Kidney (tissue), 14 donors: Measurements from ENCODE around the gene F10. TPM values are rescaled to one million over a fixed set of nuclear protein-coding genes. Genes with fewer than 3 reads are reported as not detected.
A peak's percentile ranks its signal among the peaks of the same experiment; 100 is the strongest.

Source experiments
- DNase-seq, 5 donors: peaks; one replicate each; pipeline ENCODE4 v3.0.0-alpha.2; 2013 to 2020
- FAIRE-seq: peaks from 2 replicates; lab custom pipeline; 2012; peaks lifted over from hg19 to GRCh38; lab: Jason Lieb, UNC
- H3K27ac ChIP-seq, 2 donors: one replicate each; pipeline ENCODE4 v1.7.0; 2013; ENCODE audit warnings: low read depth in 2 of 2, low read length in 2 of 2, inconsistent platforms in 1 of 2
- H3K27me3 ChIP-seq: one replicate; pipeline ENCODE4 v1.7.1; 2013; ENCODE audit warnings: low read length, inconsistent platforms; ENCODE audit not compliant: control insufficient read depth, insufficient read depth
- H3K36me3 ChIP-seq, 3 donors: one replicate each; pipeline versions ENCODE4 v1.7.0 to v1.7.1; 2013; ENCODE audit warnings: low read length in 3 of 3, control low read depth in 1 of 3, inconsistent platforms in 1 of 3; ENCODE audit not compliant: insufficient read depth in 3 of 3, control insufficient read depth in 2 of 3
- H3K4me1 ChIP-seq, 3 donors: one replicate each; pipeline versions ENCODE4 v1.7.0 to v1.7.1; 2013; ENCODE audit warnings: low read length in 3 of 3, inconsistent platforms in 1 of 3, low read depth in 1 of 3; ENCODE audit not compliant: control insufficient read depth in 2 of 3, insufficient read depth in 2 of 3
- H3K4me3 ChIP-seq, 3 donors: one replicate each; pipeline versions ENCODE4 v1.7.0 to v1.8.1; 2013; ENCODE audit warnings: low read length in 3 of 3, control low read depth in 1 of 3, inconsistent platforms in 1 of 3
- H3K9ac ChIP-seq, 3 donors: one replicate each; pipeline versions ENCODE4 v1.7.0 to v1.7.1; 2013; ENCODE audit warnings: low read length in 3 of 3, control low read depth in 1 of 3, inconsistent platforms in 1 of 3
- H3K9me3 ChIP-seq, 3 donors: one replicate each; pipeline versions ENCODE4 v1.7.0 to v1.7.1; 2013; ENCODE audit warnings: low read length in 3 of 3, control low read depth in 1 of 3, inconsistent platforms in 1 of 3; ENCODE audit not compliant: control insufficient read depth in 2 of 3, insufficient read depth in 1 of 3
- CTCF ChIP-seq: IDR thresholded peaks from 3 replicates; pipeline ENCODE4 v1.5.1; 2012; ENCODE audit warnings: mild to moderate bottlenecking, moderate library complexity, borderline replicate concordance; ENCODE audit not compliant: insufficient read depth; ENCODE audit errors: extremely low read depth
- intact Hi-C: fragments of 100-400 bp; cut with DNase I; formaldehyde crosslinking; loops from one replicate; pipeline ENCODE4 v1.11.1; 2022
- polyA plus RNA-seq: library from polyadenylated mRNA; stranded (reverse); fragments of 350-450 nt; fragmentation: Illumina TruSeq; extraction: RNeasy Lipid Tissue Mini Kit (QIAGEN cat#74804); gene quantifications from one replicate; pipeline ENCODE4 v1.2.3, GENCODE V29; 2014; ENCODE audit warnings: low read depth, low replicate concordance; ENCODE audit not compliant: insufficient read depth
- total RNA-seq: library from RNA; stranded (reverse); fragmentation: NEBNext Ultra II Directional; extraction: Animal tissue kit (Norgen Biotek cat#: 25700); gene quantifications from one replicate; pipeline ENCODE4 v1.2.1, GENCODE V29; 2021
- donor health status: control.
- donor health status: control.
- donor health status: control.
- donor health status: control.
- donor health status: control.
- donor health status: DM: yes; HTN: yes; CAD: no.
- donor health status: Normal renal cell carcinoma (clear cell type).

The F10 gene
- total and polyA plus RNA-seq, 2 donors from 2014 or later: 5.1 to 6.8 TPM

GRCh38 chr13:113087923-113088690 is 34.5 kb upstream of the F10 start:
- intact Hi-C loops: no loop called here
- H3K9ac ChIP-seq: no peak overlapping the region
- no peak overlapping the region for H3K27ac ChIP-seq
- H3K36me3 ChIP-seq: peaks cover 0 to 28% (median 16%) of the 10 kb centered on the region in 3 donors
- no peak overlapping the region for H3K4me3 ChIP-seq
- no peak for FAIRE-seq
- H3K9me3 ChIP-seq: no peaks in the 10 kb centered on the region
- no peaks in the 10 kb centered on the region for H3K27me3 ChIP-seq
- no peak for TF ChIP-seq CTCF
- no peaks in the 10 kb centered on the region for H3K4me1 ChIP-seq
- peak in 1 of 5 donors; percentile 57 for DNase-seq

- no peaks in the 10 kb centered on the region for H3K9me3 ChIP-seq
- no peak for FAIRE-seq
- peak in 1 of 5 donors; percentile 57 for DNase-seq
- H3K27me3 ChIP-seq: no peaks in the 10 kb centered on the region
- no peaks in the 10 kb centered on the region for H3K4me1 ChIP-seq
- H3K36me3 ChIP-seq: peaks cover 0 to 28% (median 16%) of the 10 kb centered on the region in 3 donors
- no peak for TF ChIP-seq CTCF
- no peak overlapping the region for H3K27ac ChIP-seq
- intact Hi-C loops: no loop called here
- H3K4me3 ChIP-seq: no peak overlapping the region
- H3K9ac ChIP-seq: no peak overlapping the region
These were observed 33.9 kb upstream of the F10 start for GRCh38 chr13:113088691-113089020.

- H3K4me3 ChIP-seq: no peak overlapping the region
- peaks cover 0 to 32% (median 16%) of the 10 kb centered on the region in 3 donors for H3K36me3 ChIP-seq
- no peaks in the 10 kb centered on the region for H3K9me3 ChIP-seq
- H3K4me1 ChIP-seq: no peaks in the 10 kb centered on the region
- intact Hi-C loops: no loop called here
- no peaks in the 10 kb centered on the region for H3K27me3 ChIP-seq
- no peak overlapping the region for H3K27ac ChIP-seq
- DNase-seq (peak in 4 of 5 donors; percentile 38 to 73 (median 66)), FAIRE-seq (no peak)
- no peak overlapping the region for H3K9ac ChIP-seq
- no peak for TF ChIP-seq CTCF
These were observed 32.7 kb upstream of the F10 start for GRCh38 chr13:113089693-113090414.
